HEK293 (cell line): ENCODE results near the gene GUCY2D.

ENCODE experiments used
- CTCF ChIA-PET: fragments of 350-600 bp; formaldehyde crosslinking; extraction: SDS; loops from one replicate; lab custom pipeline; 2021; ENCODE audit warnings: antibody characterized with exemption; lab: Yijun Ruan, JAX
- POLR2A ChIA-PET: fragments of 300-600 bp; formaldehyde crosslinking; extraction: SDS; loops from one replicate; lab custom pipeline; 2020; ENCODE audit warnings: antibody characterized with exemption, inconsistent platforms; lab: Yijun Ruan, JAX
- H3K27ac ChIP-seq: fragments of 200-500 bp; sonication (Bioruptor generic); 2 replicates; pipeline ENCODE4 v1.5.1; 2014; ENCODE audit warnings: low read depth, low read length, control low read depth, inconsistent platforms; ENCODE audit errors: extremely low read depth
- H3K36me3 ChIP-seq, 2 experiments: fragments of 200-500 bp in 1 of 2; sonication (Bioruptor generic) in 1 of 2; 1 replicate in 1 of 2; 2 replicates in 1 of 2; pipeline ENCODE4 v1.5.1; 2014 to 2017; ENCODE audit warnings: inconsistent platforms in 2 of 2, low read length in 2 of 2; ENCODE audit not compliant: control insufficient read depth in 2 of 2, insufficient read depth in 1 of 2
- H3K4me1 ChIP-seq: fragments of 200-500 bp; sonication (Bioruptor generic); 2 replicates; pipeline ENCODE4 v1.5.1; 2014; ENCODE audit warnings: mild to moderate bottlenecking, low read length, inconsistent platforms; ENCODE audit not compliant: control insufficient read depth, insufficient read depth
- H3K4me3 ChIP-seq: 2 replicates; pipeline ENCODE4 v1.5.1; 2011; ENCODE audit warnings: low read depth, mild to moderate bottlenecking, control low read depth, low read length, moderate library complexity
- H3K9me3 ChIP-seq: fragments of 200-500 bp; sonication (Bioruptor generic); 2 replicates; pipeline ENCODE4 v1.5.1; 2014; ENCODE audit warnings: low read depth, low read length, inconsistent platforms; ENCODE audit not compliant: control insufficient read depth, insufficient read depth
- BCL11A ChIP-seq: fragments of 450-650 bp; formaldehyde crosslinking; IDR thresholded peaks from 2 replicates; pipeline ENCODE4 v1.5.1; 2016; ENCODE audit warnings: low read depth, missing biosample characterization, missing genetic modification characterization
- CTCF ChIP-seq: fragments of 450-650 bp; formaldehyde crosslinking; IDR thresholded peaks from 2 replicates; pipeline ENCODE4 v1.5.1; 2016; ENCODE audit warnings: missing biosample characterization, missing genetic modification characterization
- HOXA7 ChIP-seq: sonication (generic); formaldehyde crosslinking; IDR thresholded peaks from 2 replicates; pipeline ENCODE4 v1.8.1; 2022; ENCODE audit warnings: missing genetic modification reagents, borderline replicate concordance
- KLF10 ChIP-seq: fragments of 450-650 bp; IDR thresholded peaks from 2 replicates; pipeline ENCODE4 v1.5.1; 2018; ENCODE audit warnings: missing biosample characterization, mild to moderate bottlenecking, missing genetic modification characterization
- SCRT2 ChIP-seq: fragments of 450-650 bp; formaldehyde crosslinking; IDR thresholded peaks from 2 replicates; pipeline ENCODE4 v1.5.1; 2016; ENCODE audit warnings: missing biosample characterization, missing genetic modification characterization
- SP3 ChIP-seq: fragments of 450-650 bp; formaldehyde crosslinking; IDR thresholded peaks from 2 replicates; pipeline ENCODE4 v1.5.1; 2016; ENCODE audit warnings: missing biosample characterization, missing genetic modification characterization
- YY2 ChIP-seq: fragments of 450-650 bp; formaldehyde crosslinking; IDR thresholded peaks from 2 replicates; pipeline ENCODE4 v1.5.1; 2016; ENCODE audit warnings: missing biosample characterization, missing genetic modification characterization
- ZBTB17 ChIP-seq: fragments of 450-650 bp; formaldehyde crosslinking; IDR thresholded peaks from 2 replicates; pipeline ENCODE4 v1.5.1; 2016; ENCODE audit warnings: missing biosample characterization, missing genetic modification characterization
- ZFHX2 ChIP-seq: fragments of 450-650 bp; formaldehyde crosslinking; conservative IDR thresholded peaks from 2 replicates; pipeline ENCODE4 v1.5.1; 2016; ENCODE audit warnings: missing biosample characterization, missing genetic modification characterization
- ZNF16 ChIP-seq: fragments of 450-650 bp; formaldehyde crosslinking; IDR thresholded peaks from 2 replicates; pipeline ENCODE4 v1.5.1; 2016; ENCODE audit warnings: low read depth, missing biosample characterization, missing genetic modification characterization
- ZNF169 ChIP-seq: fragments of 450-650 bp; formaldehyde crosslinking; IDR thresholded peaks from 2 replicates; pipeline ENCODE4 v1.5.1; 2016; ENCODE audit warnings: missing biosample characterization, missing genetic modification characterization
- ZNF354C ChIP-seq: fragments of 450-650 bp; formaldehyde crosslinking; IDR thresholded peaks from 2 replicates; pipeline ENCODE4 v1.5.1; 2016; ENCODE audit warnings: missing biosample characterization, missing genetic modification characterization, low read depth, borderline replicate concordance
- ZNF394 ChIP-seq: fragments of 450-650 bp; formaldehyde crosslinking; IDR thresholded peaks from 2 replicates; pipeline ENCODE4 v1.5.1; 2016; ENCODE audit warnings: missing biosample characterization, missing genetic modification characterization, mild to moderate bottlenecking, moderate library complexity, borderline replicate concordance
- ZNF449 ChIP-seq: fragments of 450-650 bp; formaldehyde crosslinking; IDR thresholded peaks from 2 replicates; pipeline ENCODE4 v1.5.1; 2017; ENCODE audit warnings: missing biosample characterization, mild to moderate bottlenecking, missing genetic modification characterization, moderate library complexity
- ZNF473 ChIP-seq: fragments of 450-650 bp; formaldehyde crosslinking; IDR thresholded peaks from 2 replicates; pipeline ENCODE4 v1.5.1; 2017; ENCODE audit warnings: missing biosample characterization, missing genetic modification characterization
- ZNF521 ChIP-seq: fragments of 450-650 bp; formaldehyde crosslinking; IDR thresholded peaks from 2 replicates; pipeline ENCODE4 v1.5.1; 2017; ENCODE audit warnings: missing biosample characterization, mild to moderate bottlenecking, missing genetic modification characterization
- ZNF529 ChIP-seq: fragments of 450-650 bp; formaldehyde crosslinking; IDR thresholded peaks from 2 replicates; pipeline ENCODE4 v1.5.1; 2017; ENCODE audit warnings: missing genetic modification characterization, missing biosample characterization; ENCODE audit not compliant: insufficient replicate concordance
- ZNF660 ChIP-seq: fragments of 450-650 bp; IDR thresholded peaks from 2 replicates; pipeline ENCODE4 v1.5.1; 2018; ENCODE audit warnings: missing biosample characterization, mild to moderate bottlenecking, missing genetic modification characterization
- ZNF707 ChIP-seq: fragments of 450-650 bp; formaldehyde crosslinking; IDR thresholded peaks from 2 replicates; pipeline ENCODE4 v1.5.1; 2016; ENCODE audit warnings: missing biosample characterization, missing genetic modification characterization
- TF ChIP-seq, protein P1 (sequence below): fragments of 450-650 bp; formaldehyde crosslinking; IDR thresholded peaks from 2 replicates; pipeline ENCODE4 v1.5.1; 2016; ENCODE audit warnings: missing biosample characterization, missing genetic modification characterization, low read depth
- TF ChIP-seq, protein P2 (sequence below): fragments of 450-650 bp; formaldehyde crosslinking; IDR thresholded peaks from 2 replicates; pipeline ENCODE4 v1.5.1; 2016; ENCODE audit warnings: missing biosample characterization, missing genetic modification characterization

The GUCY2D gene

DNA sequence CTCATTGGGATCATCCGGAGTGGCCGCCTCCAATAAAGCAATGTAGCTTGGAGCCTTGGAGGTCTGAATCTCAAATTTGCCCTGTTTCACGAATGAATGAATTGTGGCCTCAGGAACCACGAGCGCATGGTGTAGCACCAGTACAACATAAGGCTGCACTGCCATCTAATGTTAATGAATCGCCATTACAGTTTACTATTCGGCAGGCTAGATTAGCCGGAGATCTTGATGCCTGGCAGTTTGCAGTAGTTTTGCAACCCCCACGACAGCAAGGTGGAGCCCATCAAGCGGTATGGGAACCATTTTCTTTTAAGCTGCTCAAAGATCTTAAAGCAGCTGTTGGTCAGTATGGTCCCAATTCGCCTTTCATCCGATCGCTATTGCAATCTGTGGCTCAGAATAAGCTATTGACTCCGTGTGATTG lies 55.3 kb downstream of the GUCY2D start (continued):
- TF ChIP-seq ZNF660 (tag by site-specific recombination) (0 out of 2 replicates have a peak, but pooled peaks have one; percentile 57), SCRT2 (tag by site-specific recombination) (no peak), ZNF16 (tag by site-specific recombination) (no peak), ZNF169 (tag by site-specific recombination) (no peak)

DNA sequence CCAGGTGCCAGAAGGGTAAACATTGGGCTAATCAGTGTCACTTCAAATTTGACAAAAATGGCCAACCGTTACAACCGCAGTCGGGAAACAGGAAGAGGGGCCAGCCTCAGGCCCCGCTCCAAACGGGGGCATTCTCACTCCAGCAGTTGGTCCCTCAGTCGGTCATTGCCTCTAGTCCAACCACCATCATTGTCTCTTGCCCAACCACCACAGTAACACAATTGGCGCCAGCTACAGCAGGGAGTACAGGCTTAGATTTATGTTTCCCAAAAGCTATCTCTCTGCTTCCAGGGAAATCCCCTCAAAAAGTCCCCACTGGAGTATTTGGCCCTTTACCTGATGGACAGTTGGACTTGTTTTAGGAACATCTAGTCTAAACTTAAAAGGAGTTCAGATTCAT lies 56.7 kb downstream of the GUCY2D start:
- Histone ChIP-seq H3K4me1 (peaks cover 15% of the 10 kb centered on the region), H3K36me3 (no peaks in the 10 kb centered on the region), H3K27ac (no peak overlapping the region), H3K4me3 (no peak overlapping the region), H3K9me3 (no peaks in the 10 kb centered on the region)
- ChIA-PET POLR2A (interaction anchor here (1.5 kb wide), 1 partner anchor 151 kb away, joined by 4 read pairs; the partner anchor contains the start of gene AURKB), CTCF (interaction anchor here (0.6 to 7.9 kb wide), 32 partner anchors 11 to 836 kb away, joined by 3 to 214 read pairs (median 4); partner anchors contain the start of genes ALOXE3 and AURKB)
- TF ChIP-seq, protein P1, sequence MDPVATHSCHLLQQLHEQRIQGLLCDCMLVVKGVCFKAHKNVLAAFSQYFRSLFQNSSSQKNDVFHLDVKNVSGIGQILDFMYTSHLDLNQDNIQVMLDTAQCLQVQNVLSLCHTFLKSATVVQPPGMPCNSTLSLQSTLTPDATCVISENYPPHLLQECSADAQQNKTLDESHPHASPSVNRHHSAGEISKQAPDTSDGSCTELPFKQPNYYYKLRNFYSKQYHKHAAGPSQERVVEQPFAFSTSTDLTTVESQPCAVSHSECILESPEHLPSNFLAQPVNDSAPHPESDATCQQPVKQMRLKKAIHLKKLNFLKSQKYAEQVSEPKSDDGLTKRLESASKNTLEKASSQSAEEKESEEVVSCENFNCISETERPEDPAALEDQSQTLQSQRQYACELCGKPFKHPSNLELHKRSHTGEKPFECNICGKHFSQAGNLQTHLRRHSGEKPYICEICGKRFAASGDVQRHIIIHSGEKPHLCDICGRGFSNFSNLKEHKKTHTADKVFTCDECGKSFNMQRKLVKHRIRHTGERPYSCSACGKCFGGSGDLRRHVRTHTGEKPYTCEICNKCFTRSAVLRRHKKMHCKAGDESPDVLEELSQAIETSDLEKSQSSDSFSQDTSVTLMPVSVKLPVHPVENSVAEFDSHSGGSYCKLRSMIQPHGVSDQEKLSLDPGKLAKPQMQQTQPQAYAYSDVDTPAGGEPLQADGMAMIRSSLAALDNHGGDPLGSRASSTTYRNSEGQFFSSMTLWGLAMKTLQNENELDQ = no peak
- peak; percentile 52; the same call in 1 of the 2 replicates for TF ChIP-seq ZNF449 (tag by site-specific recombination)

DNA sequence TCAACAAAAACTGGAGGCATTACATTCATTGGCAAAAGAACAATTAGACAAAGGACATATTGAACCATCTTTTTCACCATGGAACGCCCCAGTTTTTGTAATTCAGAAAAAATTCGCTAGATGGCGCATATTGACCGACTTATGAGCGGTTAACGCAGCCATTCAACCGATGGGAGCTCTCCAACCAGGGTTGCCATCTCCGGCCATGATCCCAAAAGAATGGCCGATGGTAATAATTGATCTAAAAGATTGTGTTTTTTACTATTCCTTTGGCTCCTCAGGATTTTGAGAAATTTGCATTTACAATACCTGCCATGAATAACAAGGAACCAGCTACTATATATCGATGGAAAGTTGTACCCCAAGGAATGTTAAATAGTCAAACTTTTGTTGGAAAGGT lies 57.9 kb downstream of the GUCY2D start:
- ChIA-PET POLR2A (interaction anchor here (0.5 to 2.3 kb wide), 6 partner anchors 13 to 235 kb away, joined by 3 to 8 read pairs (median 4); partner anchors contain the start of genes AURKB and SLC25A35), CTCF (interaction anchor here (0.5 to 7.9 kb wide), 60 partner anchors 8 to 1458 kb away, joined by 3 to 214 read pairs (median 4); partner anchors contain the start of genes ALOX12B, ALOXE3, CTC1 and PER1)
- H3K9me3 ChIP-seq = no peaks in the 10 kb centered on the region
- peaks cover 15% of the 10 kb centered on the region for H3K4me1 ChIP-seq
- no peak overlapping the region for H3K4me3 ChIP-seq
- no peaks in the 10 kb centered on the region for H3K36me3 ChIP-seq
- no peak overlapping the region for H3K27ac ChIP-seq
- no peak for TF ChIP-seq ZNF473 (tag by site-specific recombination)
- TF ChIP-seq ZNF521 = no peak
- TF ChIP-seq SP3 = no peak
- 0 out of 2 replicates have a peak, but pooled peaks have one; percentile 30 for TF ChIP-seq CTCF (tag by site-specific recombination)
- TF ChIP-seq HOXA7 = no peak
- TF ChIP-seq ZNF529 (tag by site-specific recombination) = no peak
- peak; percentile 41; the same call in 1 of the 2 replicates for TF ChIP-seq ZBTB17
- TF ChIP-seq BCL11A (tag by site-specific recombination) = no peak
- TF ChIP-seq YY2 = peak; percentile 67
- no peak for TF ChIP-seq ZNF394
- TF ChIP-seq ZFHX2 (tag by site-specific recombination) = no peak
- no peak for TF ChIP-seq ZNF354C (tag by site-specific recombination)
- 0 out of 2 replicates have a peak, but pooled peaks have one; percentile 16 for TF ChIP-seq KLF10 (tag by site-specific recombination)
- no peak for TF ChIP-seq ZNF707 (tag by site-specific recombination)
- TF ChIP-seq, protein P2, sequence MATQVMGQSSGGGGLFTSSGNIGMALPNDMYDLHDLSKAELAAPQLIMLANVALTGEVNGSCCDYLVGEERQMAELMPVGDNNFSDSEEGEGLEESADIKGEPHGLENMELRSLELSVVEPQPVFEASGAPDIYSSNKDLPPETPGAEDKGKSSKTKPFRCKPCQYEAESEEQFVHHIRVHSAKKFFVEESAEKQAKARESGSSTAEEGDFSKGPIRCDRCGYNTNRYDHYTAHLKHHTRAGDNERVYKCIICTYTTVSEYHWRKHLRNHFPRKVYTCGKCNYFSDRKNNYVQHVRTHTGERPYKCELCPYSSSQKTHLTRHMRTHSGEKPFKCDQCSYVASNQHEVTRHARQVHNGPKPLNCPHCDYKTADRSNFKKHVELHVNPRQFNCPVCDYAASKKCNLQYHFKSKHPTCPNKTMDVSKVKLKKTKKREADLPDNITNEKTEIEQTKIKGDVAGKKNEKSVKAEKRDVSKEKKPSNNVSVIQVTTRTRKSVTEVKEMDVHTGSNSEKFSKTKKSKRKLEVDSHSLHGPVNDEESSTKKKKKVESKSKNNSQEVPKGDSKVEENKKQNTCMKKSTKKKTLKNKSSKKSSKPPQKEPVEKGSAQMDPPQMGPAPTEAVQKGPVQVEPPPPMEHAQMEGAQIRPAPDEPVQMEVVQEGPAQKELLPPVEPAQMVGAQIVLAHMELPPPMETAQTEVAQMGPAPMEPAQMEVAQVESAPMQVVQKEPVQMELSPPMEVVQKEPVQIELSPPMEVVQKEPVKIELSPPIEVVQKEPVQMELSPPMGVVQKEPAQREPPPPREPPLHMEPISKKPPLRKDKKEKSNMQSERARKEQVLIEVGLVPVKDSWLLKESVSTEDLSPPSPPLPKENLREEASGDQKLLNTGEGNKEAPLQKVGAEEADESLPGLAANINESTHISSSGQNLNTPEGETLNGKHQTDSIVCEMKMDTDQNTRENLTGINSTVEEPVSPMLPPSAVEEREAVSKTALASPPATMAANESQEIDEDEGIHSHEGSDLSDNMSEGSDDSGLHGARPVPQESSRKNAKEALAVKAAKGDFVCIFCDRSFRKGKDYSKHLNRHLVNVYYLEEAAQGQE = peak; percentile 88
